K562 (cell line): Measurements from ENCODE around the gene TTC31. TPM values are rescaled to one million over a fixed set of nuclear protein-coding genes. Genes with fewer than 3 reads are reported as not detected.

ENCODE experiments used
- ATF7 ChIP-seq: fragments of 450-650 bp; IDR thresholded peaks from 2 replicates; pipeline ENCODE4 v1.7.1; 2014; ENCODE audit warnings: mild to moderate bottlenecking, moderate library complexity
- BCOR ChIP-seq: fragments of 450-650 bp; IDR thresholded peaks from 2 replicates; pipeline ENCODE4 v1.6.1; 2016
- CHAMP1 ChIP-seq: fragments of 450-650 bp; IDR thresholded peaks from 2 replicates; pipeline ENCODE4 v1.6.1; 2016; ENCODE audit warnings: mild to moderate bottlenecking
- CREB1 ChIP-seq, 2 experiments: sonication (generic) in 1 of 2; formaldehyde crosslinking in 1 of 2; IDR thresholded peaks; 2 replicates each; pipeline versions ENCODE4 v1.6.1 to v1.8.0; 2012 to 2022; ENCODE audit warnings: inconsistent platforms in 1 of 2, mild to moderate bottlenecking in 1 of 2, missing genetic modification reagents in 1 of 2, moderate library complexity in 1 of 2
- CTBP1 ChIP-seq: fragments of 450-650 bp; IDR thresholded peaks from 2 replicates; pipeline ENCODE4 v1.6.1; 2016; ENCODE audit warnings: borderline replicate concordance
- CTCF ChIP-seq, 3 experiments: IDR thresholded peaks in 2 of 3; conservative IDR thresholded peaks in 1 of 3; 2 replicates each; pipeline ENCODE4 v1.5.1; 2011 to 2012; ENCODE audit warnings: low read length in 3 of 3, mild to moderate bottlenecking in 3 of 3, control low read depth in 2 of 3, improper control_type of control experiment in 1 of 3, inconsistent platforms in 1 of 3, low read depth in 1 of 3, mixed read lengths in 1 of 3, moderate library complexity in 1 of 3; ENCODE audit not compliant: insufficient read depth in 2 of 3
- EGR1 ChIP-seq: fragments of 450-650 bp; conservative IDR thresholded peaks from 2 replicates; pipeline ENCODE4 v1.6.1; 2017; ENCODE audit warnings: mild to moderate bottlenecking
- ID3 ChIP-seq, 2 experiments: fragments of 250-450 bp in 1 of 2; fragments of 450-650 bp in 1 of 2; sonication (Bioruptor Pico) in 1 of 2; IDR thresholded peaks; 2 replicates each; pipeline versions ENCODE4 v1.6.1 to v1.8.0; 2016 to 2021; ENCODE audit warnings: mild to moderate bottlenecking in 2 of 2, moderate library complexity in 2 of 2, missing compliant biosample characterization in 1 of 2, missing genetic modification characterization in 1 of 2
- KDM5B ChIP-seq: fragments of 200-600 bp; sonication (generic); IDR thresholded peaks from 2 replicates; pipeline ENCODE4 v1.6.1; 2012; ENCODE audit warnings: low read depth, mild to moderate bottlenecking, moderate library complexity, low read length, control low read depth, inconsistent platforms; ENCODE audit not compliant: insufficient replicate concordance
- NEUROD1 ChIP-seq: fragments of 150-350 bp; IDR thresholded peaks from 2 replicates; pipeline ENCODE4 v1.6.1; 2014; ENCODE audit warnings: borderline replicate concordance, low read length, low read depth; ENCODE audit not compliant: partially characterized antibody
- POU5F1 ChIP-seq: fragments of 150-350 bp; IDR thresholded peaks from 2 replicates; pipeline ENCODE4 v1.6.1; 2014; ENCODE audit warnings: borderline replicate concordance, low read length, low read depth, mild to moderate bottlenecking; ENCODE audit not compliant: partially characterized antibody
- RAD21 ChIP-seq, 2 experiments: fragments of 250-450 bp in 1 of 2; fragments of 450-650 bp in 1 of 2; sonication (Bioruptor Pico) in 1 of 2; formaldehyde crosslinking in 1 of 2; IDR thresholded peaks in 1 of 2; conservative IDR thresholded peaks in 1 of 2; 2 replicates each; pipeline versions ENCODE4 v1.4.0 to v1.8.0; 2020 to 2022; ENCODE audit warnings: mild to moderate bottlenecking in 2 of 2, moderate library complexity in 1 of 2
- SETDB1 ChIP-seq: IDR thresholded peaks from one replicate; pipeline ENCODE4 v1.6.1; 2012; ENCODE audit warnings: low read length, control low read depth, inconsistent platforms
- SP2 ChIP-seq: IDR thresholded peaks from 2 replicates; pipeline ENCODE4 v1.6.1; 2011; ENCODE audit warnings: mild to moderate bottlenecking, low read depth, low read length, moderate library complexity; ENCODE audit not compliant: poor library complexity, severe bottlenecking; ENCODE audit errors: extremely low read depth
- TCF7 ChIP-seq: sonication (generic); IDR thresholded peaks from 2 replicates; pipeline ENCODE4 v1.6.1; 2016; ENCODE audit warnings: antibody characterized with exemption, borderline replicate concordance
- ZC3H4 ChIP-seq: sonication (generic); formaldehyde crosslinking; IDR thresholded peaks from 2 replicates; pipeline ENCODE4 v1.9.0; 2021; ENCODE audit warnings: missing genetic modification reagents, borderline replicate concordance
- polyA plus RNA-seq, 8 experiments: library from polyadenylated mRNA; depleted of rRNA in 4 of 8; stranded (reverse) in 5 of 8; unstranded in 3 of 8; fragments of >200 nt; fragmentation: Nextera tagmentation in 2 of 8; fragmentation: Illumina TruSeq in 1 of 8; extraction: Ambion mirVana in 2 of 8; extraction: Trizol in 1 of 8; gene quantifications; 2 replicates each; pipeline versions ENCODE4 v1.2.1 to v1.2.3, GENCODE V29; 2011 to 2014; ENCODE audit warnings: inconsistent platforms in 1 of 8, missing spikeins in 1 of 8
- total RNA-seq, 7 experiments: library from RNA; depleted of rRNA in 6 of 7; stranded (reverse); fragments of >200 nt in 6 of 7; fragmentation: Illumina TruSeq in 2 of 7; extraction: Trizol in 2 of 7; gene quantifications; 2 replicates each; pipeline versions ENCODE4 v1.2.1 to v1.2.3, GENCODE V29; 2011 to 2021; ENCODE audit warnings: low replicate concordance in 1 of 7
- TF ChIP-seq, protein P1 (sequence below): fragments of 450-650 bp; IDR thresholded peaks from 2 replicates; pipeline ENCODE4 v1.6.1; 2014; ENCODE audit warnings: low read depth, mild to moderate bottlenecking, moderate library complexity, borderline replicate concordance

TTC31 gene
- total and polyA plus RNA-seq, 9 of the 15 experiments (the other 6 are each of a cell fraction or from before 2014, with no cell fraction given): 4.7 to 30.5 (median 15.9) TPM

GRCh38 chr2:74454654-74455511 lies 28.0 kb upstream of the TTC31 start, which contains the start of gene INO80B (continued):
- TF ChIP-seq CTCF (IDR thresholded peaks at IDR 0.05 in 2 of 3, conservative IDR thresholded peaks at IDR 0.05 in 1 of 3; ENCODE audit: insufficient read depth in 2 of 3, low read depth in 1 of 3, low read length in 3 of 3) (no peak), BCOR (no peak), TCF7 (peak; percentile 91), SP2 (no peak), POU5F1 (peak; percentile 88), ID3 (CRISPR knock-in tag; IDR thresholded peaks at IDR 0.05) (no peak), ID3 (tag; IDR thresholded peaks at IDR 0.05) (0 out of 2 replicates have a peak, but pooled peaks have one; percentile 43), KDM5B (peak; percentile 32), ZC3H4 (CRISPR knock-in tag) (no peak), CTBP1 (peak; percentile 91; the same call in 1 of the 2 replicates), NEUROD1 (peak; percentile 84), EGR1 (peak; percentile 32; the same call in 1 of the 2 replicates), ATF7 (peak; percentile 90), RAD21 (CRISPR knock-in tag; conservative IDR thresholded peaks at IDR 0.05 in 1 of 2, IDR thresholded peaks at IDR 0.05 in 1 of 2) (peak; percentile 10 to 18; a peak in 2 of 4 replicates), SETDB1 (peak; percentile 34), CHAMP1 (peak; percentile 52; the same call in 1 of the 2 replicates), CREB1 (IDR thresholded peaks at IDR 0.05) (peak; percentile 73; the same call in 1 of the 2 replicates), CREB1 (CRISPR knock-in tag; IDR thresholded peaks at IDR 0.05) (peak; percentile 87)
- TF ChIP-seq, protein P1, sequence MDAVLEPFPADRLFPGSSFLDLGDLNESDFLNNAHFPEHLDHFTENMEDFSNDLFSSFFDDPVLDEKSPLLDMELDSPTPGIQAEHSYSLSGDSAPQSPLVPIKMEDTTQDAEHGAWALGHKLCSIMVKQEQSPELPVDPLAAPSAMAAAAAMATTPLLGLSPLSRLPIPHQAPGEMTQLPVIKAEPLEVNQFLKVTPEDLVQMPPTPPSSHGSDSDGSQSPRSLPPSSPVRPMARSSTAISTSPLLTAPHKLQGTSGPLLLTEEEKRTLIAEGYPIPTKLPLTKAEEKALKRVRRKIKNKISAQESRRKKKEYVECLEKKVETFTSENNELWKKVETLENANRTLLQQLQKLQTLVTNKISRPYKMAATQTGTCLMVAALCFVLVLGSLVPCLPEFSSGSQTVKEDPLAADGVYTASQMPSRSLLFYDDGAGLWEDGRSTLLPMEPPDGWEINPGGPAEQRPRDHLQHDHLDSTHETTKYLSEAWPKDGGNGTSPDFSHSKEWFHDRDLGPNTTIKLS: peak; percentile 74; the same call in 1 of the 2 replicates
